Loucy (cell line): Measurements from ENCODE around the gene CHI3L1.

Source experiments
- CTCF ChIP-seq: fragments of 200-600 bp; sonication (generic); conservative IDR thresholded peaks from 2 replicates; pipeline ENCODE4 v1.5.1; 2014; ENCODE audit warnings: mild to moderate bottlenecking, antibody characterized with exemption, low read length
- EZH2phosphoT487 ChIP-seq: fragments of 200-600 bp; IDR thresholded peaks from 2 replicates; pipeline ENCODE4 v1.6.1; 2018; ENCODE audit warnings: antibody characterized with exemption, mild to moderate bottlenecking, moderate library complexity, borderline replicate concordance

- TF ChIP-seq CTCF (no peak), EZH2phosphoT487 (no peak)
Observed at GRCh38 chr1:203187689-203188264, 1.3 kb upstream of the CHI3L1 start.
